ENCODE measurements around the gene GRID1.

GRCh38 chr10:86061278-86062197, 305.1 kb downstream of the GRID1 start:
- TF ChIP-seq POLR2A (IDR thresholded peaks at IDR 0.05; ENCODE audit: low read length), result no peak
- no peak for TF ChIP-seq GATA1 (IDR thresholded peaks at IDR 0.05; ENCODE audit: low read depth, low read length)

All from erythroblast (primary cell).